NCI-H2196 (cell line): ENCODE measurements around the gene ZBTB5.

Experiments used
- DNase-seq: peaks from one replicate; lab custom pipeline; 2025; ENCODE audit not compliant: unreplicated experiment; lab: John Stamatoyannopoulos, UW

Gene ZBTB5

GRCh38 chr9:37453827-37454226 lies 11.4 kb downstream of the ZBTB5 start:
- DNase-seq, result no peak

DNA sequence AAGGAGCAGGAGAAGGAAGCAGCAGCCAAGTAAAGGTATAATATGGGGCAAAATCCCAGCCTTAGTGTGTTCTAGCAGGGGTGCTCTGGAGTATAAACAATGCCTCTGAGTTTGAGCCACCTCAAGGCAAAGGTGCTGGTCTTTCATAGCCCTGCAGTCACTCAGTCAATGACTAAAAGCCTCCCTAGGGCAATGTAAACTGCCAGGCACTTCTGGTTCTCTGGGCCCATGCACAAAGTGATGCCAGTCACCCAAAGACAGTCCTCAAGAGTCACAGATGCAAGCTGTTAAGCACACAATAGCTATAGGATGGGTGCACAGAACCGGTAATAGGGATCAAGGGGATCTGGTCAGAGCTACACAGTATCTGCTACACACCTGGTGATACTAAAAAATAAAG lies 12.6 kb downstream of the ZBTB5 start:
- DNase-seq, result no peak

DNA sequence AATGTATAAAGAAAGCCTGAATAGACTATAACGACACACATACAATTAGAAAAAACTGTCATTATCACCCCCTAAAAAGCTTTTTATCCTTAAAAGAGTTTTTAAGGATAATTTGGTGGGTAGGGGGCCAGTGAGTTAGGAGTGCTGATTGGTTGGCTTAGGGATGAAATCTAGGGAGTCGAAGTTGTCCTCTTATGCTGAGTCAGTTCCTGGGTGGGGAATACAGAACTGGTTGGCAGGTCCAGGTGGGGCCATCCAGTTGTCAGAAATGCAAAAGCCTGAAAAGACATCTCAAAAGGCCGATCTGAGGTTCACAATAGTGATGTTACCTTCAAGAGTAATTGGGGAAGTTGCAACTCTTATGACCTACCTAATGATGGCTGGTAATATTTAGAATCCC lies 13.6 kb downstream of the ZBTB5 start:
- no peak for DNase-seq

GRCh38 chr9:37449862-37450632 lies 15.2 kb downstream of the ZBTB5 start:
- no peak for DNase-seq

- DNase-seq, result no peak
These were observed 18.1 kb downstream of the ZBTB5 start for GRCh38 chr9:37447111-37447510.

DNA sequence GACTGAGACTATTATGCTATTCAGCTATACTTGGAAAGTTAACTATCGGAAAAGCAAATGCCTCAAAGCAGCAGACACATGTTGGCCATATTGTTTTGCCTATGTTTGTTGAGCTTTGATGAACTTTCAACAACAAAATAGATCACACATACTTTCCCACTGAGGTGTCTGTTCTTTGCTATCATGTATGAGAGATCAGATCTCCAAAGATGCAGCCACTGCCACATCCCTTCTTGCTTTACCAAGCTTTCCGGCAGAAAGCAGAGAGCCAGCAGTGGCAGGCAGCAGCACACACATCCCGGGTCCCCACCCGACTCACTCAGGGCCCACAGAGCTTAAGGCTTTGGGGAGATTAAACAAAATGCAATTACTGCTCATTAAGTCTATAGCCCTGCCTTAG lies 18.8 kb downstream of the ZBTB5 start:
- DNase-seq, result no peak

DNA sequence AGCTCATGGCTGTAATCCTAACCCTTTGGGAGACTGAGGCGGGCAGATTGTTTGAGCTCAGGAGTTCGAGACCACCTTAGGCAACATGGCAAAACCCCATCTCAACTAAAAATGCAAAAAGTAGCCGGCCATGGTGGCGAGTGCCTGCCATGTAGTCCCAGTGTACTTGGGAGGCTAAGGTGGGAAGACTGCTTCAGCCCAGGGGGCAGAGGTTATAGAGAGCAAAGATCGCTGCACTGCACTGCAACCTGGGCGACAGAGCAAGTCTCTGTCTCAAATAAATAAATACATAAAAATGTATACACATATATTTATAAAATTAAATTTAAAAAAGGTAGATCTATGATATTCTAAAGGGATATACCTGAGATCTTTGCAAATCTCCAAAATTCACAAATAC lies 19.4 kb downstream of the ZBTB5 start:
- no peak for DNase-seq

DNA sequence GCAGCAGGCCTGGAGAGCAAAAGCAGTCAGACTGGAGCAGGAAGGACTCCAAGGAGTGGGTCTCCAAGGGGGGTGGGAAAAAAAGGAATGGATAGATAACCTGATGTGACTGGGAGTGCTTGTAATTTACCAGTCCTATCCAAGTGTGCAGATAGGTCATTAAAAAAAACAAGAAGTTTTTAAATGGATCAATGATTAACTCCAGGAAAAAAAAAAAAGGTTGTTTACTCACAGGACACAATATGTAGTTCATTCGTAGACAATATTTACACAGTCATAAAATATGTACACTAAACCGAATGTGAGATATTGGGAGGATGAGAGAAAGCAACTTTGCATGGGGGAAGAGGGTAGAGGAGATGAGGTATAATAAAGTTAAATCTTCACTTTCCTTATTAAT lies 20.4 kb downstream of the ZBTB5 start:
- DNase-seq, result no peak

DNA sequence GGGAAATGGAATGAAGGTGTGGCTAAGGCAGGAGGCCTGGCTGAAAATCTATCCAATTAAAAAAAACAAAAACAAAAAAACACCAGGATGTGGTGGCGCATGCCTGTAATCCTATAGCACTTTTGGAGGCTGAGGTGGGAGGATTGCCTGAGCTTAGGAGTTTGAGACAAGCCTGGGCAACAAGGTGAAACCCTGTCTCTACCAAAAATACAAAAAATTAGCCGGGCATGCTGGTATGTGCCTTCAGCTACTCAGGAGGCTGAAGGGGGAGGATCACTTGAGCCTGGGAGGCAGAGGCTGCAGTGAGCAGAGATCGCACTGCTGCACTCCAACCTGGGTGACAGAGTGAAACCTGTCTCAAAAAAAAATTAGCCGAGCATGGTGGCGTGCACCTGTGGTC lies 21.7 kb downstream of the ZBTB5 start:
- no peak for DNase-seq

DNA sequence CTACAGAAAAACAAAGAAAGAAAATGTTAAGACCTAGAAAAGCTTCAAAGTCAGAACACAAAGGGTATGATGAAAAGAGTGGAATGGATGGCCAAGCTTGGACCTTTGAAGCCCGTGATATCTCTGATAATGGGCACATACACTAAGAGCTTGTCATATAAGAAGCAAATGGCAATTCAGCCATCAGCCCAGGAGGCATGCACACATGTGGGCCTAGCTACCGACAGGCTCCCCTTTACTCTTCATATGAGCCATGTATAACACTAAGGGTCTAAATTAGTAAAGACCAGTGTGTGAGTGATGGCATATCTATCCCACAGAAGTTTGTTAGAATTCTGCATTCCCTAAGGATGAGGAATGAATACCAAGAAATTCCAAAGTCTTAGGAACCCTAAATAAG lies 22.7 kb downstream of the ZBTB5 start:
- DNase-seq, result no peak

DNA sequence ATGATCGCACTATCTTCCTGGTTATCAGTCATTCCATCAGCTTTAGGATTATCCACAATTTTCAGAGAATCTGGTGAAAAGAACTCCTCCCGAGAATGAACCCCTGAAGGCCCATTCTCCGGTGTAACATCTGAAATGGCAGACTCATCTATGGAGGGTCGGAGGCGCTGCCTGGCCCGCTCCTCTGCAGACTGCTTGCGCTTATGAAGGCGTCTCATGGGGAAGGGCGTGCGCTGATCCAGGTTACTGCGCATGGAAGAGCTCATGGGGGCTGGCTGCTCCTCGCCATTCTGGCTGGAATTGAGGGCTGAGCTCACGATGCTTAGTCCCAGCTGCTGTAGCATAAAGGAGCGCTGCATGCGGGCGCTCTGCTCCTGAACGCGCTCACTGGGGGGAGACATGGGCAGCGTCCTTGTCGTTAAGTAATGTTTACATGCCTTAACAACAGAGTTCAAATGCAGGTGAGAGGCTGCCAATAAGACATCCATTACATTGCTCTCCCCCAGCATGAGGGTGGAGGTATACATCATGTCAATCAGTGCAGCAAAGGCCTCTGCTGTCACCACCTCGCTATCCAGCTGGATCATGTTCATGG lies 23.4 kb downstream of the ZBTB5 start:
- DNase-seq, result no peak

DNA sequence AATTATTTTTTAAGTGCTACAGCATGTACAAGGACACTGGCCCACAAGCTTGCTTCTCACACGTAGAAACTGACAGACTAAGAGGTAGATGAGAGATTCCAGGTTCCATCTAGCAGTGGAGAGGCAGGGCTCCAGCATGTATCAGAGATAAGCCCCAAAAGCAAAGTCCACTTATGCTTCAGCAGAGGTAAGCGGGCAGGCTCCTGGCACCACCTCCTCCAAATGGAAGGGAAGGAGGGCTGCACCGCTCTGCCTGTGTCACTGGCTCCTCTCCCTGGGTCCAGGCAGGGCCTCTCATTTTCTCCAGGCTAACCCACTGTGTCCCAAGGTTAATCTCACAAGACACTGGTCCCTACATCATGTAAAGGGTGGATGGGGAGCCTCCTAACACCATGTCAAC lies 26.9 kb downstream of the ZBTB5 start:
- no peak for DNase-seq

GRCh38 chr9:37437621-37438020 lies 27.6 kb downstream of the ZBTB5 start:
- no peak for DNase-seq

DNA sequence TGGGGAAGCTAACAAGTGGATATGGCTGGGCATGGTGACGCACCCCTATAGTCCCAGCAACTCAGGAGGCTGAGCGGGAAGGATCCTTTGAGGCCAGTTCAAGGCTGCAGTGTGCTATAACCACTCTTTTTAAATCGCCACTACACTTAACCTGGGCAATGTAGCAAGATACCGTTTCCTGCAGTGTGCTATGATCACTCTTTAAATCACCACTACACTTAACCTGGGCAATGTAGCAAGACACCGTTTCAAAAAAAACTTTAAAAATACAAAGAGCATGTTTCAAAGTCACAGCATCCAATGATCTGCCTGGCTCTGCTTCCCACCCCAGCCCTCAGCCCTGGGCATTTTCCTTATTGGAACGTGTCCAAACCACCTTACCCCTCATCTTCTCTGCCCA lies 28.2 kb downstream of the ZBTB5 start:
- no peak for DNase-seq

DNA sequence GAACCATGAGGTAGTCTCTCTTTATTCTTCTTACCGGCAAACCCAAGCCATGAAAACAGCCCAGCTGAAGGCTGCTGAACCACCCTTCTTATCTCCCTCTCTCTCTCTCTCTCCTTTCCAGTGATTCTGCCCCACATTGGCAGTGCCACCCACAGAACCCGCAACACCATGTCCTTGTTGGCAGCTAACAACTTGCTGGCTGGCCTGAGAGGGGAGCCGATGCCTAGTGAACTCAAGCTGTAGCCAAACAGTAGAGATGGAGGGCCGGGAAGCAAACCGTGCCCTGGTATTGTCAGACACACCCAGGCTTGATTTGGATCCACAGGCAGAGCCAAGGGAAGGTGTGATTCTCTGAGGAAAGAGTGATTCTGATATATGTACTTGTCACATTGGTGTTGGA lies 28.7 kb downstream of the ZBTB5 start:
- no peak for DNase-seq

GRCh38 chr9:37433867-37434371 lies 31.3 kb downstream of the ZBTB5 start:
- no peak for DNase-seq

DNA sequence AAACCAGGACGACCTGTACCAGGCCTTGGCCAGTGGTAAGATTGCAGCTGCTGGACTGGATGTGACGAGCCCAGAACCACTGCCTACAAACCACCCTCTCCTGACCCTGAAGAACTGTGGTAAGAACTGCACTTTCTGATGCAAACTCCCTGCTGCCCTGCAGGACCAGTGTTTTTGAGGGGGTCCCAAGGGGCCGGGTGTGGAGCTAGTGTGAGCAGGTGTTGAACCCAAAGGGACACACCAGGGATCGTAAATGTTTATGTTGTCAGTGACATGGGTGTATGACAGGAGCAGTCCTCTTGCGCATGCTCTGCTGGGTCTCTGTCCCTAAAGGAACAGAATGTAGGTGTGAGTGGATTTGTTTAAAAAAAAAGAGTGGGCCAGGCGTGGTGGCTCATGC lies 33.2 kb downstream of the ZBTB5 start:
- no peak for DNase-seq

GRCh38 chr9:37430841-37431597 lies 34.2 kb downstream of the ZBTB5 start:
- peak; percentile 29 for DNase-seq

DNA sequence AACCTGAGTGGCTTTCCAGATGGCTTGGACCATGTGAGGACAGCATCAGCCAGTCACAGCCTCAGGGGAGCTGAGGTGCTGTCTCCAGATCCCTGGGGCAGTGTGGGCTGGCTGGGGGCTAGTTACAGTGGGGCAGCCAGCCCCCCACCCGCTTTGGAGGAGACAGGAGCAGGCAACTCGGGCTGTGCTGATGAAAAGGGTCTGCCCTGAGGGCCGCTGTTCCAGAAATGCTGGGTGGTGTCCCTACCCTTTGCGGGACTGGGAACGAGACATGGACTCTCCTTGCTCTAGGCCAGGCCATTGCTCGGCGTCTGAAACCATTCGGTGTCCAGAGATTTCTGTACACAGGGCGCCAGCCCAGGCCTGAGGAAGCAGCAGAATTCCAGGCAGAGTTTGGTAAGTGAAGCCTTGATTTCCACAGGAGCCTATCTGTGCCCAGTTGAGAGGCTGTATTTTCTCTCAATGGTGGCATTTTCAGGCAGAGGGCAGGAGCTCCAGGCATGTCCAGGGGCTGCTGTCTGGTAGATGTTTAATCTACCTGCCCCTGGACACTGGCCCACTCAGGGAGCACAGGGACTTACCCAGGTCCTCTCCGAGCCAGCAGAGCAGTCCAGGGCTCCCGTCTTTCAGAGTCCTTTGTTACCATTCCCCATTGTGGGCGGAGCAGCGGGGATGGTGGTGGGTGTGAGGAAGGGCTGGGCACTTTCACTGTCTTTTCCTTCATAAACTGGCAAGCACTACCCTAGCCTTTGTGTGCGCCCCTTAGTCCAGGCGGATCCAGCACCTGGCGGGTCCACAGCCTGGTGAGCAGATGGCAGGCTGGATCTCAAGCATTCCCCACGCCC lies 35.6 kb downstream of the ZBTB5 start:
- DNase-seq, result no peak

DNA sequence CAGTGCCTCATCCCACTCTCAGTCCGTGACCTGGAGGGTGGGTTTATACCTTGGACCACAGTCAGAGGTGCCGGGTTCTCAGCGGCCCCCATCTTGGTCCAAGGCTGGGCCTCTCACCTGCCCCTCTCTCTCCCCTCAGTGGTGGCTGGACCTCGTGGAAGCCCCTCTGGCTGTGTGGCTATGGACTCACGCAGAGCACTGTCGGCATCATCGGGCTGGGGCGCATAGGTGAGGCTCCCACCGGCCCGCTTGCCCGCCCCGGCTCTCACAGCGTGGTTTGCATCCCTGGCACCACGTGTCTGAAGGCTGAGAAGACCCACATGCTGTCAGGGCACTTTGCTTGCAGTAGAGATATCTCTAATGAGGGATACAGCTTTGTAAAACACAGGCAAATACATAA lies 36.9 kb downstream of the ZBTB5 start:
- no peak for DNase-seq

DNA sequence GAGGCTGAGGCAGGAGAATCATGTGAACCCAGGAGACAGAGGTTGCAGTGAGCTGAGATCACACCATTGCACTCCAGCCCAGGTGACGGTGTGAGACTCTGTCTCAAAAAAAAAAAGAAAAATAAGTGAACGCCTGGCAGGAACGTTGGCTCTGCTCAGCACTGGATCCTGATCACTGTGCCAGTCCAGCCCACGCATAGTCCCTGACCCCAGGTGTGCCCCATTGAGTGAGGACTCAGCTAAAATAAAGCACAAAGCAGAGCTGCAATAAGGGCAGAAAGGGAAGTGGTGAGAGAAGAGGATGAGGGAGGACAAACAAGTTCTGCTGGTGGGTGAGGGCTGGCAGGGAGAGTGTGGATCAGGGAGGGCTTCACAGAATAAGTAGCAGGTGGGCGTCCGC lies 38.4 kb downstream of the ZBTB5 start:
- DNase-seq, result no peak
